HCT116 (cell line): ENCODE measurements around the gene BLTP3B. TPM values are rescaled to one million over a fixed set of nuclear protein-coding genes. Genes with fewer than 3 reads are reported as not detected.

Experiments
- ATAC-seq: fragments of 200-7000 bp; cut with Tn5 transposase; 2 replicates; pipeline ENCODE4 v1.9.1; 2020; ENCODE audit warnings: mild to moderate bottlenecking, moderate library complexity
- BruUV-seq: library from RNA; stranded (reverse); fragments of 400-500 nt; replicated peaks from 2 replicates; lab custom pipeline; 2021; lab: Mats Ljungman, UMichigan
- CTCF ChIA-PET: fragments of 300-600 bp; sonication (Branson Sonifier 250); formaldehyde crosslinking; loops from one replicate; lab custom pipeline; 2021; ENCODE audit warnings: antibody characterized with exemption; lab: Charles Lee
- POLR2A ChIA-PET: fragments of 300-600, 350-600 bp; sonication (Branson Sonifier 250); formaldehyde crosslinking; loops from one replicate; lab custom pipeline; 2021; ENCODE audit warnings: antibody characterized with exemption; lab: Charles Lee
- RAD21 ChIA-PET, 2 experiments: fragments of 300-600 bp; sonication (Branson Sonifier 250); formaldehyde crosslinking; loops; one replicate each; lab custom pipeline; 2023; ENCODE audit warnings: low total read pairs in 2 of 2; ENCODE audit not compliant: uncharacterized antibody in 2 of 2, unreplicated experiment in 2 of 2, low non-redundant PET in 1 of 2; lab: Charles Lee
- DNase-seq: peaks from one replicate; pipeline ENCODE4 v3.0.0-alpha.2; 2010; ENCODE audit warnings: low read depth, low spot score
- H2AFZ ChIP-seq: fragments of 200-600 bp; shearing (Covaris generic), sonication (generic); 2 replicates; pipeline ENCODE4 v1.6.1; 2017; ENCODE audit warnings: low read depth, mixed run types, mixed read lengths, antibody characterized with exemption, low read length; ENCODE audit not compliant: poor library complexity, severe bottlenecking
- H3K27ac ChIP-seq: 2 replicates; pipeline ENCODE4 v1.5.1; 2012; ENCODE audit warnings: low read depth, low read length
- H3K27me3 ChIP-seq: fragments of 200-600 bp; sonication (generic); 2 replicates; pipeline ENCODE4 v1.6.1; 2016; ENCODE audit warnings: mixed run types, low read length, mixed read lengths; ENCODE audit not compliant: insufficient read depth
- H3K36me3 ChIP-seq, 2 experiments: fragments of 200-500 bp in 1 of 2; fragments of 200-600 bp in 1 of 2; sonication (Bioruptor generic) in 1 of 2; sonication (generic) in 1 of 2; 2 replicates each; pipeline versions ENCODE4 v1.5.1 to v1.6.1; 2014 to 2016; ENCODE audit warnings: low read length in 2 of 2, inconsistent platforms in 1 of 2, mixed read lengths in 1 of 2, mixed run types in 1 of 2; ENCODE audit not compliant: insufficient read depth in 2 of 2, control insufficient read depth in 1 of 2
- H3K4me1 ChIP-seq, 2 experiments: fragments of 200-600 bp in 1 of 2; sonication (generic) in 1 of 2; 2 replicates each; pipeline versions ENCODE4 v1.5.1 to v1.6.1; 2012 to 2017; ENCODE audit warnings: low read length in 2 of 2, inconsistent platforms in 1 of 2, mild to moderate bottlenecking in 1 of 2, mixed read lengths in 1 of 2, mixed run types in 1 of 2, moderate library complexity in 1 of 2; ENCODE audit not compliant: insufficient read depth in 2 of 2, control insufficient read depth in 1 of 2
- H3K4me2 ChIP-seq: fragments of 200-600 bp; sonication (generic); 2 replicates; pipeline ENCODE4 v1.6.1; 2017; ENCODE audit warnings: mixed run types, low read length, mixed read lengths
- H3K4me3 ChIP-seq, 2 experiments: fragments of 200-600 bp in 1 of 2; sonication (generic) in 1 of 2; replicated peaks in 1 of 2; 2 replicates each; pipeline ENCODE4 v1.5.1; 2011 to 2016; ENCODE audit warnings: low read length in 2 of 2, control low read depth in 1 of 2, low read depth in 1 of 2, mild to moderate bottlenecking in 1 of 2, mixed read lengths in 1 of 2, mixed run types in 1 of 2
- H3K79me2 ChIP-seq: fragments of 200-600 bp; sonication (generic); 2 replicates; pipeline ENCODE4 v1.6.1; 2017; ENCODE audit warnings: mild to moderate bottlenecking, mixed run types, low read length, moderate library complexity, mixed read lengths; ENCODE audit not compliant: insufficient read depth
- H3K9ac ChIP-seq: fragments of 200-600 bp; sonication (generic); 2 replicates; pipeline ENCODE4 v1.6.1; 2016; ENCODE audit warnings: low read length, mixed read lengths
- H3K9me2 ChIP-seq: fragments of 200-600 bp; sonication (generic), shearing (Covaris generic); 2 replicates; pipeline ENCODE4 v1.6.1; 2017; ENCODE audit warnings: mixed run types, mild to moderate bottlenecking, moderate library complexity; ENCODE audit not compliant: insufficient read depth
- H3K9me3 ChIP-seq, 2 experiments: fragments of 200-500 bp in 1 of 2; fragments of 200-600 bp in 1 of 2; sonication (Bioruptor generic) in 1 of 2; sonication (generic) in 1 of 2; 2 replicates each; pipeline ENCODE4 v1.6.1; 2014 to 2017; ENCODE audit warnings: low read length in 2 of 2, mixed read lengths in 2 of 2, inconsistent platforms in 1 of 2, low read depth in 1 of 2, mild to moderate bottlenecking in 1 of 2, mixed run types in 1 of 2, moderate library complexity in 1 of 2; ENCODE audit not compliant: control insufficient read depth in 1 of 2, insufficient read depth in 1 of 2
- H4K20me1 ChIP-seq: fragments of 200-600 bp; sonication (generic), shearing (Covaris generic); 2 replicates; pipeline ENCODE4 v1.6.1; 2017; ENCODE audit warnings: mixed run types, mild to moderate bottlenecking, moderate library complexity; ENCODE audit not compliant: insufficient read depth
- CBX3 ChIP-seq: IDR thresholded peaks from 2 replicates; pipeline ENCODE4 v1.6.1; 2012; ENCODE audit warnings: low read depth
- CEBPB ChIP-seq: IDR thresholded peaks from 2 replicates; pipeline ENCODE4 v1.6.1; 2012; ENCODE audit warnings: low read depth
- ELF1 ChIP-seq: IDR thresholded peaks from 2 replicates; pipeline ENCODE4 v1.6.1; 2012; ENCODE audit warnings: low read depth, borderline replicate concordance
- EZH2 ChIP-seq: fragments of 200-600 bp; sonication (generic); IDR thresholded peaks from 2 replicates; pipeline ENCODE4 v1.6.1; 2017; ENCODE audit warnings: antibody characterized with exemption, mixed run types
- EZH2phosphoT487 ChIP-seq: fragments of 200-600 bp; IDR thresholded peaks from 2 replicates; pipeline ENCODE4 v1.6.1; 2018; ENCODE audit warnings: antibody characterized with exemption, borderline replicate concordance
- FOSL1 ChIP-seq: IDR thresholded peaks from 2 replicates; pipeline ENCODE4 v1.6.1; 2012; ENCODE audit warnings: low read depth
- JUND ChIP-seq: IDR thresholded peaks from 2 replicates; pipeline ENCODE4 v1.6.1; 2012
- MAX ChIP-seq: IDR thresholded peaks from 2 replicates; pipeline ENCODE4 v1.6.1; 2012
- POLR2A ChIP-seq: IDR thresholded peaks from 2 replicates; pipeline ENCODE4 v1.7.0; 2011; ENCODE audit warnings: borderline replicate concordance; ENCODE audit not compliant: insufficient read depth, insufficient read length; ENCODE audit errors: extremely low read depth
- POLR2AphosphoS5 ChIP-seq: IDR thresholded peaks from 2 replicates; pipeline ENCODE4 v1.6.1; 2011; ENCODE audit warnings: mild to moderate bottlenecking, low read depth, low read length, moderate library complexity
- RAD21 ChIP-seq: IDR thresholded peaks from 2 replicates; pipeline ENCODE4 v1.6.1; 2012; ENCODE audit warnings: low read depth, mild to moderate bottlenecking
- SIN3A ChIP-seq: IDR thresholded peaks from 2 replicates; pipeline ENCODE4 v1.6.1; 2012; ENCODE audit warnings: low read depth
- SP1 ChIP-seq: IDR thresholded peaks from 2 replicates; pipeline ENCODE4 v1.6.1; 2012; ENCODE audit warnings: low read depth
- TCF7L2 ChIP-seq: IDR thresholded peaks from 2 replicates; pipeline ENCODE4 v1.7.0; 2011; ENCODE audit warnings: borderline replicate concordance, inconsistent platforms; ENCODE audit not compliant: insufficient read depth, insufficient read length; ENCODE audit errors: extremely low read depth
- YY1 ChIP-seq: IDR thresholded peaks from 2 replicates; pipeline ENCODE4 v1.6.1; 2011; ENCODE audit warnings: low read length, low read depth, moderate library complexity, mild to moderate bottlenecking; ENCODE audit not compliant: insufficient replicate concordance; ENCODE audit errors: extremely low read depth
- ZFX ChIP-seq: fragments of 450-650 bp; IDR thresholded peaks from 2 replicates; pipeline ENCODE4 v1.6.1; 2017
- ZNF274 ChIP-seq: fragments of 200-500 bp; sonication (Bioruptor generic); IDR thresholded peaks from 2 replicates; pipeline ENCODE4 v1.6.1; 2014; ENCODE audit warnings: mild to moderate bottlenecking, low read depth, low read length, inconsistent platforms
- intact Hi-C: fragments of 100-400 bp; cut with micrococcal nuclease; formaldehyde crosslinking; loops from 2 replicates; pipeline ENCODE4 v1.10.0; 2022
- total RNA-seq: library from RNA; stranded (reverse); gene quantifications from one replicate; pipeline ENCODE4 v1.2.1, GENCODE V29; 2021; ENCODE audit not compliant: unreplicated experiment
- TF ChIP-seq, protein P1 (sequence below): IDR thresholded peaks from 2 replicates; pipeline ENCODE4 v1.6.1; 2012; ENCODE audit warnings: low read depth
- TF ChIP-seq, protein P2 (sequence below): IDR thresholded peaks from 2 replicates; pipeline ENCODE4 v1.6.1; 2012
- TF ChIP-seq, protein P3 (sequence below): IDR thresholded peaks from 2 replicates; pipeline ENCODE4 v1.6.1; 2011; ENCODE audit warnings: mild to moderate bottlenecking, low read length, moderate library complexity; ENCODE audit not compliant: insufficient replicate concordance; ENCODE audit errors: extremely low read depth

Gene BLTP3B
- total RNA-seq, 1 experiment from 2014 or later = 24.5 TPM

DNA sequence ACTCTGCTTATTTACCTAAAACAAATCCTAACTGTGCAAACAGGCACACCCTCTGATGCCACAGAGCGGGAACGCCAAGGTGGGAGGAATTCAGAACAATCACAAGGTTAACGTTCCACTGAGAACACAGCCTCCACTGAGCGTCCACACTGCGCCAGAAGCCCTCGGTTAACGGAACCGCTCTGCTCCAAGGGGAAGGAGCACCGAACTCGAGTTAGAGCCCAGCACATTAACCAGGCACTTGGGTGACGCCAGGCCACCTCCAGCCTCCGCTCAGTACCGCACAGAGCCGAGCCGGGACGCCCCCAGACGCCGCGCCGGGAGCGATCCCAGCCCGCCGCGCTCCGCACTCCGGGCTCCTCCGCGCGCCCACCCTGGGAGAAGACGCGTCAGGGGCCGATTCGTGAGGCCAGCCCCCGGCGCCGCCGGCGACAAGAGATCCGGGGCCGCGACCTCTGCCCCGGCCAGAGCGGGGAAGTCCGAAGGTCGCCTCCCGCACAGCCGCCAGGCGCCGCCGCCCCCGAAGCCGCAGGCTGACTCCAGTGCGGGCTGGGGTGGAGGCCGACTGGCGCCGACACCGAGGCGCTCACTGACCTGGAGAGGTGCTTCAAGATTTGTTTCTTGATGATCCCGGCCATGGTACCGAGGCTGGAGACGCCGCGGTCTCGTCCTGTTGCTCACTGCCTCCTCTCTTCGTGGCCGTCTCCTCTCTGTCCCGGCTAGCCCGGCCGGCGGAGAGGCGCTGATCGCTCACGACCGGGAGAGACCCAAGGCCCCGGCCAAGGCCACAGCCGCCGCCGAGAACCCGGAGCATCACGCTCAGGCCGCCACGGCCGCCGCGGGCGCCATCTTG lies 450 bp downstream of the BLTP3B start:
- H3K9me3 ChIP-seq = no peaks in the 10 kb centered on the region
- TF ChIP-seq CEBPB = no peak
- TF ChIP-seq EZH2 = no peak
- no peak for TF ChIP-seq FOSL1
- TF ChIP-seq TCF7L2 = no peak
- TF ChIP-seq, protein P1, sequence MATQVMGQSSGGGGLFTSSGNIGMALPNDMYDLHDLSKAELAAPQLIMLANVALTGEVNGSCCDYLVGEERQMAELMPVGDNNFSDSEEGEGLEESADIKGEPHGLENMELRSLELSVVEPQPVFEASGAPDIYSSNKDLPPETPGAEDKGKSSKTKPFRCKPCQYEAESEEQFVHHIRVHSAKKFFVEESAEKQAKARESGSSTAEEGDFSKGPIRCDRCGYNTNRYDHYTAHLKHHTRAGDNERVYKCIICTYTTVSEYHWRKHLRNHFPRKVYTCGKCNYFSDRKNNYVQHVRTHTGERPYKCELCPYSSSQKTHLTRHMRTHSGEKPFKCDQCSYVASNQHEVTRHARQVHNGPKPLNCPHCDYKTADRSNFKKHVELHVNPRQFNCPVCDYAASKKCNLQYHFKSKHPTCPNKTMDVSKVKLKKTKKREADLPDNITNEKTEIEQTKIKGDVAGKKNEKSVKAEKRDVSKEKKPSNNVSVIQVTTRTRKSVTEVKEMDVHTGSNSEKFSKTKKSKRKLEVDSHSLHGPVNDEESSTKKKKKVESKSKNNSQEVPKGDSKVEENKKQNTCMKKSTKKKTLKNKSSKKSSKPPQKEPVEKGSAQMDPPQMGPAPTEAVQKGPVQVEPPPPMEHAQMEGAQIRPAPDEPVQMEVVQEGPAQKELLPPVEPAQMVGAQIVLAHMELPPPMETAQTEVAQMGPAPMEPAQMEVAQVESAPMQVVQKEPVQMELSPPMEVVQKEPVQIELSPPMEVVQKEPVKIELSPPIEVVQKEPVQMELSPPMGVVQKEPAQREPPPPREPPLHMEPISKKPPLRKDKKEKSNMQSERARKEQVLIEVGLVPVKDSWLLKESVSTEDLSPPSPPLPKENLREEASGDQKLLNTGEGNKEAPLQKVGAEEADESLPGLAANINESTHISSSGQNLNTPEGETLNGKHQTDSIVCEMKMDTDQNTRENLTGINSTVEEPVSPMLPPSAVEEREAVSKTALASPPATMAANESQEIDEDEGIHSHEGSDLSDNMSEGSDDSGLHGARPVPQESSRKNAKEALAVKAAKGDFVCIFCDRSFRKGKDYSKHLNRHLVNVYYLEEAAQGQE = no peak
- no peak for TF ChIP-seq RAD21
- no peak for TF ChIP-seq EZH2phosphoT487
- TF ChIP-seq, protein P2, sequence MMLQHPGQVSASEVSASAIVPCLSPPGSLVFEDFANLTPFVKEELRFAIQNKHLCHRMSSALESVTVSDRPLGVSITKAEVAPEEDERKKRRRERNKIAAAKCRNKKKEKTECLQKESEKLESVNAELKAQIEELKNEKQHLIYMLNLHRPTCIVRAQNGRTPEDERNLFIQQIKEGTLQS = no peak
- TF ChIP-seq POLR2AphosphoS5 = peak; percentile 94
- TF ChIP-seq, protein P3, sequence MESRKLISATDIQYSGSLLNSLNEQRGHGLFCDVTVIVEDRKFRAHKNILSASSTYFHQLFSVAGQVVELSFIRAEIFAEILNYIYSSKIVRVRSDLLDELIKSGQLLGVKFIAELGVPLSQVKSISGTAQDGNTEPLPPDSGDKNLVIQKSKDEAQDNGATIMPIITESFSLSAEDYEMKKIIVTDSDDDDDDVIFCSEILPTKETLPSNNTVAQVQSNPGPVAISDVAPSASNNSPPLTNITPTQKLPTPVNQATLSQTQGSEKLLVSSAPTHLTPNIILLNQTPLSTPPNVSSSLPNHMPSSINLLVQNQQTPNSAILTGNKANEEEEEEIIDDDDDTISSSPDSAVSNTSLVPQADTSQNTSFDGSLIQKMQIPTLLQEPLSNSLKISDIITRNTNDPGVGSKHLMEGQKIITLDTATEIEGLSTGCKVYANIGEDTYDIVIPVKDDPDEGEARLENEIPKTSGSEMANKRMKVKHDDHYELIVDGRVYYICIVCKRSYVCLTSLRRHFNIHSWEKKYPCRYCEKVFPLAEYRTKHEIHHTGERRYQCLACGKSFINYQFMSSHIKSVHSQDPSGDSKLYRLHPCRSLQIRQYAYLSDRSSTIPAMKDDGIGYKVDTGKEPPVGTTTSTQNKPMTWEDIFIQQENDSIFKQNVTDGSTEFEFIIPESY = no peak
- peak; percentile 78 for TF ChIP-seq POLR2A
- TF ChIP-seq SP1 = no peak
- peak; percentile 77 for TF ChIP-seq ZFX
- TF ChIP-seq ZNF274 = no peak
- no peak for TF ChIP-seq CBX3
- TF ChIP-seq MAX = peak; percentile 13; the same call in 1 of the 2 replicates
- no peak for TF ChIP-seq JUND
- TF ChIP-seq SIN3A = 0 out of 2 replicates have a peak, but pooled peaks have one; percentile 55
- no peak for TF ChIP-seq ELF1
- TF ChIP-seq YY1 = peak; percentile 96
- TF ChIP-seq, all 23 proteins: peak for 6
- Histone ChIP-seq H3K27me3 (no peaks in the 10 kb centered on the region), H2AFZ (peak overlapping the region; percentile 69), H3K79me2 (peaks cover 46% of the 10 kb centered on the region), H3K4me3 (peak overlapping the region; percentile 89 to 94), H4K20me1 (0 out of 2 replicates have a peak, but pooled peaks cover 6% of the 10 kb centered on the region), H3K27ac (peak overlapping the region; percentile 73), H3K4me2 (peak overlapping the region; percentile 71), H3K36me3 (no peaks in the 10 kb centered on the region), H3K4me1 (peaks cover 4 to 24% of the 10 kb centered on the region in 2 experiments; a peak in 3 of 4 replicates), H3K9ac (peak overlapping the region; percentile 96), H3K9me2 (no peaks in the 10 kb centered on the region)
- ChIA-PET CTCF (no interaction called here), POLR2A (no interaction called here), RAD21 (no interaction called here)
- intact Hi-C loops = loop anchor here (2.0 to 5.0 kb wide), 2 partner anchors 59 to 125 kb away; partner anchors contain the start of genes ACTR6, DEPDC4 and SCYL2
- no peak for DNase-seq
- BruUV-seq = no TSS peak
- ATAC-seq = peak; percentile 68
